Measurements from ENCODE around the gene NELL2.

- TF ChIP-seq CTCF (IDR thresholded peaks at IDR 0.05) = no peak
- no peak for TF ChIP-seq POLR2A (IDR thresholded peaks at IDR 0.05)
Observed at GRCh38 chr12:44570036-44570583, 306.0 kb downstream of the NELL2 start.

Measured in esophagus squamous epithelium (tissue), 4 donors.